CD8-positive, alpha-beta memory T cell (primary cell): ENCODE data around the gene GATC. TPM values are rescaled to one million over a fixed set of nuclear protein-coding genes. Genes with fewer than 3 reads are reported as not detected.
"Not testable (repeated sequence)": the region's sequence is repeated elsewhere in the genome, so short reads cannot be mapped to it uniquely, and the experiment has no call there.

Experiments used
- CTCF ChIA-PET: fragments of 350-600 bp; sonication (Branson Sonifier 250); formaldehyde crosslinking; loops from one replicate; lab custom pipeline; 2021; ENCODE audit warnings: antibody characterized with exemption; lab: Charles Lee
- POLR2A ChIA-PET: fragments of 350-600 bp; sonication (Branson Sonifier 250); formaldehyde crosslinking; loops from one replicate; lab custom pipeline; 2021; ENCODE audit warnings: antibody characterized with exemption; lab: Charles Lee
- DNase-seq, 5 donors: peaks; one replicate each; pipeline versions ENCODE4 v3.0.0 to v3.0.0-alpha.2; 2020 to 2022; ENCODE audit warnings: mixed read lengths in 1 of 5
- H3K27ac ChIP-seq: one replicate; pipeline ENCODE4 v1.7.0; 2013; ENCODE audit warnings: low read depth, mild to moderate bottlenecking, low read length, moderate library complexity
- H3K27me3 ChIP-seq: 2 replicates; pipeline ENCODE4 v1.7.0; 2013; ENCODE audit warnings: low read length, mild to moderate bottlenecking; ENCODE audit not compliant: insufficient read depth, poor library complexity, severe bottlenecking
- H3K36me3 ChIP-seq: 2 replicates; pipeline ENCODE4 v1.7.0; 2013; ENCODE audit warnings: mild to moderate bottlenecking, low read length, moderate library complexity; ENCODE audit not compliant: insufficient read depth
- H3K4me1 ChIP-seq: 2 replicates; pipeline ENCODE4 v1.7.0; 2013; ENCODE audit warnings: mild to moderate bottlenecking, low read length, moderate library complexity; ENCODE audit not compliant: insufficient read depth
- H3K4me3 ChIP-seq: 2 replicates; pipeline ENCODE4 v1.7.0; 2013; ENCODE audit warnings: mild to moderate bottlenecking, low read length
- H3K9me3 ChIP-seq: 2 replicates; pipeline ENCODE4 v1.7.0; 2013; ENCODE audit warnings: mild to moderate bottlenecking, low read length
- H3K27ac Mint-ChIP-seq, 8 donors: one replicate each; pipeline ENCODE4 v1.8.0; 2020 to 2021; ENCODE audit warnings: mixed read lengths in 8 of 8, mild to moderate bottlenecking in 6 of 8, inconsistent platforms in 3 of 8, moderate library complexity in 3 of 8
- H3K27me3 Mint-ChIP-seq, 2 donors: one replicate each; pipeline ENCODE4 v1.8.0; 2020 to 2021; ENCODE audit warnings: mixed read lengths in 2 of 2, mild to moderate bottlenecking in 1 of 2, moderate library complexity in 1 of 2
- H3K36me3 Mint-ChIP-seq, 3 donors: one replicate each; pipeline ENCODE4 v1.8.0; 2020 to 2021; ENCODE audit warnings: mixed read lengths in 3 of 3, inconsistent platforms in 1 of 3, mild to moderate bottlenecking in 1 of 3
- H3K4me1 Mint-ChIP-seq, 3 donors: one replicate each; pipeline ENCODE4 v1.8.0; 2020 to 2021; ENCODE audit warnings: mixed read lengths in 3 of 3, inconsistent platforms in 1 of 3, mild to moderate bottlenecking in 1 of 3
- H3K4me3 Mint-ChIP-seq, 7 donors: one replicate each; pipeline ENCODE4 v1.8.0; 2020 to 2021; ENCODE audit warnings: mixed read lengths in 7 of 7, mild to moderate bottlenecking in 6 of 7, moderate library complexity in 4 of 7, inconsistent platforms in 2 of 7
- H3K9me3 Mint-ChIP-seq, 5 donors: one replicate each; pipeline ENCODE4 v1.8.0; 2020 to 2022; ENCODE audit warnings: mixed read lengths in 5 of 5, mild to moderate bottlenecking in 3 of 5, moderate library complexity in 2 of 5, inconsistent platforms in 1 of 5
- polyA plus RNA-seq: library from polyadenylated mRNA; unstranded; fragments of 300-500 nt; fragmentation: Illumina TruSeq; gene quantifications from one replicate; pipeline ENCODE4 v1.2.3, GENCODE V29; 2021
- total RNA-seq, 2 experiments: library from RNA; stranded (reverse); gene quantifications; one replicate each; pipeline ENCODE4 v1.2.3, GENCODE V29; 2021

The GATC gene
- total and polyA plus RNA-seq, 3 experiments from 2014 or later: 28.6 to 30.6 (median 29.8) TPM

GRCh38 chr12:120438495-120439198 lies 7.6 kb upstream of the GATC start:
- H3K4me1 Mint-ChIP-seq: peaks cover 22 to 36% (median 29%) of the 10 kb centered on the region in 3 donors
- peak overlapping the region; percentile 57 for H3K4me3 ChIP-seq
- H3K4me3 Mint-ChIP-seq: peak overlapping the region; percentile 91 to 97 (median 94)
- H3K27me3 ChIP-seq: no peaks in the 10 kb centered on the region
- H3K9me3 Mint-ChIP-seq: no peaks in the 10 kb centered on the region
- H3K4me1 ChIP-seq: peaks cover 22% of the 10 kb centered on the region
- no peaks in the 10 kb centered on the region for H3K36me3 ChIP-seq
- CTCF ChIA-PET: interaction anchor here (0.9 to 2.1 kb wide), 9 partner anchors 9 to 122 kb away, joined by 3 to 12 read pairs (median 6); partner anchors contain the start of gene DYNLL1
- H3K9me3 ChIP-seq: no peaks in the 10 kb centered on the region
- peak overlapping the region; percentile 90 to 99 (median 94) for H3K27ac Mint-ChIP-seq
- H3K27me3 Mint-ChIP-seq: peaks cover 0 to 3% of the 10 kb centered on the region in 2 donors
- no peak for DNase-seq
- peak overlapping the region; percentile 64 for H3K27ac ChIP-seq
- POLR2A ChIA-PET: interaction anchor here (0.5 to 1.4 kb wide), 5 partner anchors 28 to 145 kb away, joined by 3 to 5 read pairs (median 4); partner anchors contain the start of gene RNU4-1
- H3K36me3 Mint-ChIP-seq: peaks cover 0 to 46% (median 2%) of the 10 kb centered on the region in 3 donors

GRCh38 chr12:120439646-120440247 lies 6.5 kb upstream of the GATC start:
- Mint-ChIP-seq H3K36me3 (peaks cover 0 to 57% (median 4%) of the 10 kb centered on the region in 3 donors), H3K4me3 (peak overlapping the region; percentile 44 to 88 (median 56)), H3K9me3 (no peaks in the 10 kb centered on the region), H3K27me3 (no peaks in the 10 kb centered on the region), H3K4me1 (peaks cover 24 to 46% (median 36%) of the 10 kb centered on the region in 3 donors), H3K27ac (peak overlapping the region in 7 of 8 donors; percentile 10 to 91 (median 50))
- CTCF ChIA-PET: interaction anchor here (0.8 to 2.0 kb wide), 8 partner anchors 13 to 207 kb away, joined by 3 to 8 read pairs (median 5); partner anchors contain the start of genes DYNLL1, POP5 and SRSF9
- no peak overlapping the region for H3K27ac ChIP-seq
- H3K4me3 ChIP-seq: no peak overlapping the region
- H3K36me3 ChIP-seq: no peaks in the 10 kb centered on the region
- peak; percentile 71 to 84 (median 71) for DNase-seq
- no peaks in the 10 kb centered on the region for H3K9me3 ChIP-seq
- peaks cover 22% of the 10 kb centered on the region for H3K4me1 ChIP-seq
- H3K27me3 ChIP-seq: no peaks in the 10 kb centered on the region
- POLR2A ChIA-PET: interaction anchor here (1.5 kb wide), 1 partner anchor 25 kb away, joined by 3 read pairs; no protein-coding TSS in a partner anchor

- H3K4me3 Mint-ChIP-seq: peak overlapping the region; percentile 63 to 100 (median 93)
- POLR2A ChIA-PET: no interaction called here
- peaks cover 26 to 56% (median 47%) of the 10 kb centered on the region in 3 donors for H3K4me1 Mint-ChIP-seq
- CTCF ChIA-PET: interaction anchor here (1.4 to 2.0 kb wide), 2 partner anchors 24 to 79 kb away, joined by 3 to 5 read pairs; no protein-coding TSS in a partner anchor
- no peaks in the 10 kb centered on the region for H3K9me3 Mint-ChIP-seq
- Histone ChIP-seq H3K36me3 (no peaks in the 10 kb centered on the region), H3K27ac (no peak overlapping the region), H3K4me1 (peaks cover 24% of the 10 kb centered on the region), H3K4me3 (no peak overlapping the region), H3K9me3 (no peaks in the 10 kb centered on the region), H3K27me3 (no peaks in the 10 kb centered on the region)
- H3K27ac Mint-ChIP-seq: peak overlapping the region; percentile 21 to 98 (median 92)
- DNase-seq: no peak
- peaks cover 0 to 4% of the 10 kb centered on the region in 2 donors for H3K27me3 Mint-ChIP-seq
- H3K36me3 Mint-ChIP-seq: peaks cover 0 to 61% (median 5%) of the 10 kb centered on the region in 3 donors
These were observed 1.6 kb upstream of the GATC start for GRCh38 chr12:120444676-120445075.

GRCh38 chr12:120446844-120447178 lies 567 bp downstream of the GATC start:
- H3K36me3 ChIP-seq, DNase-seq, H3K9me3 ChIP-seq, H3K27me3 Mint-ChIP-seq, H3K9me3 Mint-ChIP-seq, H3K27me3 ChIP-seq: not testable (repeated sequence)
- H3K36me3 Mint-ChIP-seq: peaks cover 0 to 51% (median 5%) of the 10 kb centered on the region in 3 donors
- ChIA-PET CTCF (interaction anchor here (0.7 to 1.7 kb wide), 4 partner anchors 8 to 69 kb away, joined by 3 to 4 read pairs (median 3); no protein-coding TSS in a partner anchor), POLR2A (interaction anchor here (0.7 kb wide), 2 partner anchors 49 to 68 kb away, joined by 5 to 7 read pairs; partner anchors contain the start of gene DYNLL1)
- H3K4me3 Mint-ChIP-seq: peak overlapping the region; percentile 92 to 100 (median 95)
- Histone ChIP-seq H3K27ac (peak overlapping the region; percentile 92), H3K4me1 (peaks cover 19% of the 10 kb centered on the region), H3K4me3 (peak overlapping the region; percentile 96)
- peaks cover 21 to 46% (median 39%) of the 10 kb centered on the region in 3 donors for H3K4me1 Mint-ChIP-seq
- H3K27ac Mint-ChIP-seq: peak overlapping the region; percentile 91 to 99 (median 97)

- CTCF ChIA-PET: interaction anchor here (0.7 to 1.7 kb wide), 3 partner anchors 9 to 38 kb away, joined by 3 to 4 read pairs (median 3); no protein-coding TSS in a partner anchor
- peak overlapping the region; percentile 92 to 100 (median 95) for H3K4me3 Mint-ChIP-seq
These were observed 1.7 kb downstream of the GATC start for GRCh38 chr12:120447992-120448391.

GRCh38 chr12:120452524-120452923 lies 6.3 kb downstream of the GATC start:
- not testable (repeated sequence) for H3K4me3 Mint-ChIP-seq, H3K4me3 ChIP-seq, H3K36me3 ChIP-seq, DNase-seq, H3K27me3 Mint-ChIP-seq, H3K27ac ChIP-seq, H3K9me3 ChIP-seq, H3K27me3 ChIP-seq, H3K4me1 ChIP-seq, H3K9me3 Mint-ChIP-seq
- H3K4me1 Mint-ChIP-seq: peaks cover 3 to 15% (median 10%) of the 10 kb centered on the region in 3 donors
- POLR2A ChIA-PET: interaction anchor here (0.6 kb wide), 1 partner anchor 42 kb away, joined by 3 read pairs; no protein-coding TSS in a partner anchor
- H3K36me3 Mint-ChIP-seq: peaks cover 0 to 55% (median 6%) of the 10 kb centered on the region in 3 donors
- CTCF ChIA-PET: interaction anchor here (0.8 to 4.8 kb wide), 9 partner anchors 9 to 197 kb away, joined by 3 to 16 read pairs (median 5); partner anchors contain the start of genes DYNLL1 and SRSF9
- peak overlapping the region in 3 of 8 donors; percentile 27 to 80 (median 43) for H3K27ac Mint-ChIP-seq

More at GRCh38 chr12:120447992-120448391, 1.7 kb downstream of the GATC start:
- Mint-ChIP-seq H3K4me1 (peaks cover 21 to 44% (median 39%) of the 10 kb centered on the region in 3 donors), H3K9me3 (no peaks in the 10 kb centered on the region), H3K27me3 (peaks cover 0 to 4% of the 10 kb centered on the region in 2 donors), H3K27ac (peak overlapping the region in 6 of 8 donors; percentile 35 to 99 (median 92)), H3K36me3 (peaks cover 0 to 49% (median 3%) of the 10 kb centered on the region in 3 donors)
- peaks cover 8% of the 10 kb centered on the region for H3K36me3 ChIP-seq
- H3K27me3 ChIP-seq: no peaks in the 10 kb centered on the region
- no peak overlapping the region for H3K4me3 ChIP-seq
- no peak overlapping the region for H3K27ac ChIP-seq
- no peak for DNase-seq
- H3K4me1 ChIP-seq: peaks cover 19% of the 10 kb centered on the region
- POLR2A ChIA-PET: interaction anchor here (0.7 kb wide), 1 partner anchor 82 kb away, joined by 3 read pairs; no protein-coding TSS in a partner anchor
- no peaks in the 10 kb centered on the region for H3K9me3 ChIP-seq

- H3K9me3 ChIP-seq: no peaks in the 10 kb centered on the region
- no peak overlapping the region for H3K4me3 Mint-ChIP-seq
- H3K4me1 Mint-ChIP-seq: peaks cover 0 to 8% (median 5%) of the 10 kb centered on the region in 3 donors
- POLR2A ChIA-PET: interaction anchor here (0.6 kb wide), 1 partner anchor 10 kb away, joined by 3 read pairs; no protein-coding TSS in a partner anchor
- no peak overlapping the region for H3K4me3 ChIP-seq
- peaks cover 8% of the 10 kb centered on the region for H3K36me3 ChIP-seq
- CTCF ChIA-PET: interaction anchor here (0.8 to 4.8 kb wide), 8 partner anchors 10 to 196 kb away, joined by 3 to 16 read pairs (median 4); partner anchors contain the start of genes DYNLL1 and SRSF9
- H3K4me1 ChIP-seq: no peaks in the 10 kb centered on the region
- H3K27me3 ChIP-seq: no peaks in the 10 kb centered on the region
- no peaks in the 10 kb centered on the region for H3K27me3 Mint-ChIP-seq
- peaks cover 0 to 57% (median 6%) of the 10 kb centered on the region in 3 donors for H3K36me3 Mint-ChIP-seq
- no peaks in the 10 kb centered on the region for H3K9me3 Mint-ChIP-seq
- H3K27ac Mint-ChIP-seq: peak overlapping the region in 5 of 8 donors; percentile 2 to 80 (median 72)
- no peak overlapping the region for H3K27ac ChIP-seq
- no peak for DNase-seq
These were observed 7.0 kb downstream of the GATC start for GRCh38 chr12:120453060-120453750.
